Glutamatergic neuron (in vitro differentiated cells): ENCODE results near the gene CD200. TPM values are rescaled to one million over a fixed set of nuclear protein-coding genes. Genes with fewer than 3 reads are reported as not detected.

Experiments used
- DNase-seq: peaks from one replicate; pipeline ENCODE4 v3.0.0; 2022
- H3K27ac Mint-ChIP-seq: one replicate; pipeline ENCODE4 v1.8.0; 2020; ENCODE audit warnings: mild to moderate bottlenecking, mixed read lengths, inconsistent platforms; ENCODE audit not compliant: unreplicated experiment
- H3K27me3 Mint-ChIP-seq: one replicate; pipeline ENCODE4 v1.8.0; 2020; ENCODE audit warnings: mild to moderate bottlenecking, moderate library complexity, mixed read lengths, inconsistent platforms; ENCODE audit not compliant: unreplicated experiment
- H3K36me3 Mint-ChIP-seq: one replicate; pipeline ENCODE4 v1.8.0; 2020; ENCODE audit warnings: mild to moderate bottlenecking, mixed read lengths, inconsistent platforms; ENCODE audit not compliant: unreplicated experiment
- H3K4me1 Mint-ChIP-seq: one replicate; pipeline ENCODE4 v1.8.0; 2020; ENCODE audit warnings: mild to moderate bottlenecking, low read depth, mixed read lengths, inconsistent platforms; ENCODE audit not compliant: unreplicated experiment
- H3K4me3 Mint-ChIP-seq: one replicate; pipeline ENCODE4 v1.8.0; 2020; ENCODE audit warnings: mild to moderate bottlenecking, mixed read lengths, inconsistent platforms; ENCODE audit not compliant: unreplicated experiment
- H3K9me3 Mint-ChIP-seq: one replicate; pipeline ENCODE4 v1.8.0; 2020; ENCODE audit warnings: mild to moderate bottlenecking, moderate library complexity, mixed read lengths, inconsistent platforms; ENCODE audit not compliant: unreplicated experiment
- CTCF ChIP-seq: fragments of 200-600 bp; sonication (generic); IDR thresholded peaks from one replicate; pipeline ENCODE4 v1.5.0; 2021; ENCODE audit not compliant: partially characterized antibody, unreplicated experiment
- total RNA-seq: library from RNA; stranded (reverse); fragmentation: NEBNext Ultra II Directional; extraction: Animal tissue kit (Norgen Biotek cat#: 25700); gene quantifications from one replicate; pipeline ENCODE4 v1.2.1, GENCODE V29; 2021; ENCODE audit not compliant: unreplicated experiment

Gene CD200
- total RNA-seq, 1 donor from 2014 or later = 67.9 TPM

GRCh38 chr3:112389961-112390360 is 57.0 kb downstream of the CD200 start:
- no peak for TF ChIP-seq CTCF
- Mint-ChIP-seq H3K27ac (no peak overlapping the region), H3K9me3 (peaks cover 7% of the 10 kb centered on the region), H3K27me3 (no peaks in the 10 kb centered on the region), H3K4me3 (no peak overlapping the region), H3K36me3 (no peaks in the 10 kb centered on the region), H3K4me1 (no peaks in the 10 kb centered on the region)
- no peak for DNase-seq

- Mint-ChIP-seq H3K4me1 (no peaks in the 10 kb centered on the region), H3K4me3 (no peak overlapping the region), H3K36me3 (no peaks in the 10 kb centered on the region), H3K27ac (no peak overlapping the region), H3K27me3 (no peaks in the 10 kb centered on the region), H3K9me3 (peaks cover 7% of the 10 kb centered on the region)
- DNase-seq = no peak
- no peak for TF ChIP-seq CTCF
These were observed 58.1 kb downstream of the CD200 start for GRCh38 chr3:112390783-112391641.

GRCh38 chr3:112391648-112392047 is 58.7 kb downstream of the CD200 start:
- Mint-ChIP-seq H3K36me3 (no peaks in the 10 kb centered on the region), H3K9me3 (peaks cover 7% of the 10 kb centered on the region), H3K27ac (no peak overlapping the region), H3K27me3 (no peaks in the 10 kb centered on the region), H3K4me3 (no peak overlapping the region), H3K4me1 (no peaks in the 10 kb centered on the region)
- DNase-seq = no peak
- no peak for TF ChIP-seq CTCF

GRCh38 chr3:112392393-112393359 is 59.7 kb downstream of the CD200 start:
- DNase-seq = no peak
- TF ChIP-seq CTCF = no peak
- Mint-ChIP-seq H3K27me3 (no peaks in the 10 kb centered on the region), H3K4me3 (no peak overlapping the region), H3K4me1 (no peaks in the 10 kb centered on the region), H3K36me3 (no peaks in the 10 kb centered on the region), H3K27ac (no peak overlapping the region), H3K9me3 (peaks cover 7% of the 10 kb centered on the region)
